ENCODE results near the gene WDR27. TPM values are rescaled to one million over a fixed set of nuclear protein-coding genes. Genes with fewer than 3 reads are reported as not detected.

Gene WDR27
- total and polyA plus RNA-seq, 9 donors = 16.6 to 53.4 (median 38.7) TPM

DNA sequence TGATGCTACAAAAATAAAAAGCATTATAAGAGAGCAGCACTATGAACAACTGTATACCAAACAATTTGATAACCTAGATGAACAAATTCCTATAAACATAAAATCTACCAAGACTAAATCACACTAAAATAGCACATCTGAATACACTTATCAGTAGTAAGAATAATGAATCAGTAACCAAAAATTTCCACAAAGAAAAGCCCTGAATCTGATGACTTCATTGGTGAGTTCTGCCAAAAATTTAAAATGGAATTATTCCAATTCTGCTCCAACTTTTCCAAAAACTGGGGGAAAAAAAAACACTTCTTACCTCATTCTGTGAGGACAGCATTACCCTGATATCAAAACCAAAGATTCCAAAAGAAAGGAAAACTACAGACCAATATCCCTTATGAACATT lies 206.2 kb downstream of the WDR27 start:
- H3K4me3 ChIP-seq = no peak overlapping the region
- TF ChIP-seq, protein P1, sequence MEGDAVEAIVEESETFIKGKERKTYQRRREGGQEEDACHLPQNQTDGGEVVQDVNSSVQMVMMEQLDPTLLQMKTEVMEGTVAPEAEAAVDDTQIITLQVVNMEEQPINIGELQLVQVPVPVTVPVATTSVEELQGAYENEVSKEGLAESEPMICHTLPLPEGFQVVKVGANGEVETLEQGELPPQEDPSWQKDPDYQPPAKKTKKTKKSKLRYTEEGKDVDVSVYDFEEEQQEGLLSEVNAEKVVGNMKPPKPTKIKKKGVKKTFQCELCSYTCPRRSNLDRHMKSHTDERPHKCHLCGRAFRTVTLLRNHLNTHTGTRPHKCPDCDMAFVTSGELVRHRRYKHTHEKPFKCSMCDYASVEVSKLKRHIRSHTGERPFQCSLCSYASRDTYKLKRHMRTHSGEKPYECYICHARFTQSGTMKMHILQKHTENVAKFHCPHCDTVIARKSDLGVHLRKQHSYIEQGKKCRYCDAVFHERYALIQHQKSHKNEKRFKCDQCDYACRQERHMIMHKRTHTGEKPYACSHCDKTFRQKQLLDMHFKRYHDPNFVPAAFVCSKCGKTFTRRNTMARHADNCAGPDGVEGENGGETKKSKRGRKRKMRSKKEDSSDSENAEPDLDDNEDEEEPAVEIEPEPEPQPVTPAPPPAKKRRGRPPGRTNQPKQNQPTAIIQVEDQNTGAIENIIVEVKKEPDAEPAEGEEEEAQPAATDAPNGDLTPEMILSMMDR (IDR thresholded peaks at IDR 0.05) = no peak
- no peak for TF ChIP-seq POLR2A (IDR thresholded peaks at IDR 0.05)
- TF ChIP-seq EP300 (IDR thresholded peaks at IDR 0.05) = no peak
- no peaks in the 10 kb centered on the region for H3K9me3 ChIP-seq
- no peaks in the 10 kb centered on the region for H3K27me3 ChIP-seq
- DNase-seq = no peak
- H3K4me1 ChIP-seq (ENCODE audit: insufficient read depth) = peaks cover 2% of the 10 kb centered on the region
- intact Hi-C loops (cut with DNase I) = no loop called here
- H3K36me3 ChIP-seq = no peaks in the 10 kb centered on the region
- no peak overlapping the region for H3K27ac ChIP-seq

DNA sequence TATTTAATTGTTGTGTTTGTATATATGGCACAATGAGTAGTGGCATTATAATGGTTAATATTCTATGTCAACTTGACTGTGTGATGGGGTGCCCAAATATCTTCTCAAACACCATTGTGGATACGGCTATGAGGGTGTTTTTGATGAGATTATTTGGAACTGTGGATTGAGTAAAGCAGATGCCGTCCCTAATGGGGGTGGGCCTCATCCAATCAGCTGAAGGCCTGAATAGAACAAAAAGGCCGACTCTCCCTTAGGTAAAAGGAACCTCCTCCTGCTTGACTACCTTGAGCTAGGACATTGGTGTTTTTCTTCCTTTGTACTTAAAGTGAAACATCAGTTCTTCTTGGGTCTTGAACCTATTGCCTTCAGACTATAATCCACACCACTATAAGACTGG lies 207.8 kb downstream of the WDR27 start:
- H3K4me3 ChIP-seq = no peak overlapping the region
- no peaks in the 10 kb centered on the region for H3K36me3 ChIP-seq
- no peak overlapping the region for H3K27ac ChIP-seq
- intact Hi-C loops (cut with DNase I) = no loop called here
- DNase-seq = no peak
- TF ChIP-seq, protein P1 (IDR thresholded peaks at IDR 0.05) = no peak
- no peak for TF ChIP-seq EP300 (IDR thresholded peaks at IDR 0.05)
- no peak for TF ChIP-seq POLR2A (IDR thresholded peaks at IDR 0.05)
- H3K27me3 ChIP-seq = no peaks in the 10 kb centered on the region
- peaks cover 5% of the 10 kb centered on the region for H3K4me1 ChIP-seq (ENCODE audit: insufficient read depth)
- WGBS, 3 donors = 96 to 100% (median 98%) methylated on average over 3 of the region's 3 CpGs
- H3K9me3 ChIP-seq = no peaks in the 10 kb centered on the region

DNA sequence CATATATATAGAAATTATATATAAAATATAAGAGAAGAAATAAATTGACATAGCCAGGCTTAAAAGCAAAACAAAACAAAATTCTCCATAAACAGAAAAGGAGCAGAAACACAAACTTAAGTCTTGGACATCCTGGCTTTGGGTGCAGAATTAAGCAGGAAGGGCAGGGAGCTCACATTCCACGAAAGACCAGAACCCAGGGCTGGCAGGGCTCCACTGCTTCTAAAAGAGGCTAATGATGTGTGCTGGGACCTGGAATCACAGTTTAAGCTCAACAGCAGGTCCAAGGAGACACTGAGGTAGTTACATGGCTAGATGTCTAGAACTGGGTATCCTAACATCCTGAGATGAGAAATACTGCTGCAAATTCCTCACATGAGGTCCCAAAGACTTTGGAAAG lies 210.3 kb downstream of the WDR27 start:
- TF ChIP-seq POLR2A (IDR thresholded peaks at IDR 0.05) (no peak), EP300 (IDR thresholded peaks at IDR 0.05) (no peak)
- TF ChIP-seq, protein P1 (IDR thresholded peaks at IDR 0.05) = no peak
- 24 to 38% (median 31%) methylated on average over 1 of the region's 1 CpG for WGBS, 3 donors
- no peak for DNase-seq
- Histone ChIP-seq H3K27me3 (no peaks in the 10 kb centered on the region), H3K9me3 (no peaks in the 10 kb centered on the region), H3K27ac (no peak overlapping the region), H3K4me3 (no peak overlapping the region), H3K4me1 (ENCODE audit: insufficient read depth) (peaks cover 5% of the 10 kb centered on the region), H3K36me3 (no peaks in the 10 kb centered on the region)
- intact Hi-C loops (cut with DNase I) = no loop called here

- WGBS, 3 donors = 38 to 44% (median 39%) methylated on average over 5 of the region's 5 CpGs
- H3K36me3 ChIP-seq = no peaks in the 10 kb centered on the region
- no peak overlapping the region for H3K27ac ChIP-seq
- TF ChIP-seq POLR2A (IDR thresholded peaks at IDR 0.05) = no peak
- TF ChIP-seq, protein P1 (IDR thresholded peaks at IDR 0.05) = no peak
- no peak for TF ChIP-seq EP300 (IDR thresholded peaks at IDR 0.05)
- no peak for DNase-seq
- H3K4me3 ChIP-seq = no peak overlapping the region
- H3K9me3 ChIP-seq = no peaks in the 10 kb centered on the region
- no peaks in the 10 kb centered on the region for H3K27me3 ChIP-seq
- H3K4me1 ChIP-seq (ENCODE audit: insufficient read depth) = peaks cover 5% of the 10 kb centered on the region
- intact Hi-C loops (cut with DNase I) = no loop called here
Observed at GRCh38 chr6:169490830-169491229, 211.0 kb downstream of the WDR27 start.

DNA sequence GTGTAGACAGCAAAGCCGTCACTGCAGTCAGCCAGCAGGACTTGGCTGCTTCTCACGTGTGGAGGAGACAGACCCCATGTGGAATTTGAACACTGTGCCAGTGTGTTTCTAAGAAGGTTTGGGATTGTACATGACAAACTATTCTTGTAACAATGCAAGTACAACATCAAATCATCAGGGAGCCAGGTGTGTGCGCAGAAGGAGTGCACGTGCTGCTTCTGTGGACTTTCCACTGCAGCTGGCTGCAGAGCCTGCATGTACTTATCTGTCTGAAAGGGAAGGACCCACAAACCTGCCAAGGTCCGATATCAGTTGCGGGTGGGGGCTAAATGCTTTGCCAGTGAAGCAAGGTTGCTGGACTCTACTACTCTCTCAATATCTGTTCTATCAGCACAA lies 211.6 kb downstream of the WDR27 start:
- no peak overlapping the region for H3K27ac ChIP-seq
- no peak for DNase-seq
- H3K36me3 ChIP-seq = no peaks in the 10 kb centered on the region
- TF ChIP-seq EP300 (IDR thresholded peaks at IDR 0.05) (no peak), POLR2A (IDR thresholded peaks at IDR 0.05) (no peak)
- TF ChIP-seq, protein P1 (IDR thresholded peaks at IDR 0.05) = no peak
- H3K27me3 ChIP-seq = no peaks in the 10 kb centered on the region
- H3K9me3 ChIP-seq = no peaks in the 10 kb centered on the region
- H3K4me1 ChIP-seq (ENCODE audit: insufficient read depth) = peaks cover 5% of the 10 kb centered on the region
- no peak overlapping the region for H3K4me3 ChIP-seq
- intact Hi-C loops (cut with DNase I) = no loop called here
- WGBS, 3 donors = 34 to 43% (median 40%) methylated on average over 6 of the region's 6 CpGs
